ENCODE data around the gene DAAM2.

Gene DAAM2

GRCh38 chr6:39791850-39792539 is at the start of gene DAAM2:
Gene DAAM2 (plus strand): TSS chr6:39792376. CDS start chr6:39856303, 63,927 bp downstream.
- DNase-seq, result peak; percentile 16

GRCh38 chr6:39746795-39747194 is 45.4 kb upstream of the DAAM2 start:
- DNase-seq, result no peak

GRCh38 chr6:39752835-39753724 is 39.1 kb upstream of the DAAM2 start:
- DNase-seq, result peak; percentile 12

- peak; percentile 15 for DNase-seq
These were observed 38.5 kb upstream of the DAAM2 start for GRCh38 chr6:39753725-39754045.

- DNase-seq, result no peak
These were observed 37.6 kb upstream of the DAAM2 start for GRCh38 chr6:39754514-39755115.

GRCh38 chr6:39755231-39755630 is 36.9 kb upstream of the DAAM2 start:
- no peak for DNase-seq

GRCh38 chr6:39756582-39756981 is 35.6 kb upstream of the DAAM2 start:
- no peak for DNase-seq

- DNase-seq, result no peak
These were observed 33.1 kb upstream of the DAAM2 start for GRCh38 chr6:39758905-39759605.

GRCh38 chr6:39760226-39760952 is 31.8 kb upstream of the DAAM2 start:
- DNase-seq, result no peak

- DNase-seq, result no peak
These were observed 26.6 kb upstream of the DAAM2 start for GRCh38 chr6:39765508-39766065.

GRCh38 chr6:39769012-39769411 is 23.2 kb upstream of the DAAM2 start:
- DNase-seq, result no peak

GRCh38 chr6:39770446-39770845 is 21.7 kb upstream of the DAAM2 start:
- no peak for DNase-seq

GRCh38 chr6:39772559-39773273 is 19.5 kb upstream of the DAAM2 start:
- no peak for DNase-seq

GRCh38 chr6:39773782-39774181 is 18.4 kb upstream of the DAAM2 start:
- DNase-seq, result no peak

GRCh38 chr6:39776581-39776980 is 15.6 kb upstream of the DAAM2 start:
- no peak for DNase-seq

GRCh38 chr6:39777218-39777617 is 15.0 kb upstream of the DAAM2 start:
- DNase-seq, result no peak

GRCh38 chr6:39777661-39778060 is 14.5 kb upstream of the DAAM2 start:
- DNase-seq, result no peak

GRCh38 chr6:39778581-39779255 is 13.5 kb upstream of the DAAM2 start:
- no peak for DNase-seq

GRCh38 chr6:39785281-39785680 is 6.9 kb upstream of the DAAM2 start:
- DNase-seq, result no peak

GRCh38 chr6:39786649-39787048 is 5.5 kb upstream of the DAAM2 start:
- DNase-seq, result no peak

- no peak for DNase-seq
These were observed 4.9 kb upstream of the DAAM2 start for GRCh38 chr6:39787322-39787721.

Data from hematopoietic multipotent progenitor cell treated with erythropoietin and hydrocortisone succinate and interleukin-3 and kit ligand, for 4 days (in vitro differentiated cells).